Measurements from ENCODE around the gene CCNO. TPM values are rescaled to one million over a fixed set of nuclear protein-coding genes. Genes with fewer than 3 reads are reported as not detected.
A peak's percentile ranks its signal among the peaks of the same experiment; 100 is the strongest.

CCNO gene
- total and polyA plus RNA-seq, 2 of the 8 experiments (the other 6 are each of a cell fraction or from before 2014, with no cell fraction given) = 0.14 to 0.41 TPM

- TF ChIP-seq KDM5A (IDR thresholded peaks at IDR 0.05; ENCODE audit: low read length) = no peak
- no peak for TF ChIP-seq SP1 (IDR thresholded peaks at IDR 0.05; ENCODE audit: low read depth, low read length)
- no peak for TF ChIP-seq ASH2L (IDR thresholded peaks at IDR 0.05; ENCODE audit: low read length)
- TF ChIP-seq BACH1 (IDR thresholded peaks at IDR 0.05; ENCODE audit: low read length) = peak; percentile 70
- peak; percentile 99 for TF ChIP-seq KDM4A (IDR thresholded peaks at IDR 0.05; ENCODE audit: low read depth, low read length, severe bottlenecking)
- TF ChIP-seq RAD21 (IDR thresholded peaks at IDR 0.05 in 1 of 2, conservative IDR thresholded peaks at IDR 0.05 in 1 of 2; ENCODE audit: low read depth in 2 of 2, low read length in 2 of 2) = peak; percentile 75 to 84
- TF ChIP-seq, protein P1, sequence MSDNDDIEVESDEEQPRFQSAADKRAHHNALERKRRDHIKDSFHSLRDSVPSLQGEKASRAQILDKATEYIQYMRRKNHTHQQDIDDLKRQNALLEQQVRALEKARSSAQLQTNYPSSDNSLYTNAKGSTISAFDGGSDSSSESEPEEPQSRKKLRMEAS (IDR thresholded peaks at IDR 0.05) = peak; percentile 84
- TF ChIP-seq TBP (IDR thresholded peaks at IDR 0.05; ENCODE audit: low read depth, low read length) = 0 out of 2 replicates have a peak, but pooled peaks have one; percentile 16
- TF ChIP-seq RNF2 (IDR thresholded peaks at IDR 0.05; ENCODE audit: borderline replicate concordance, low read depth, low read length, missing control alignments, poor library complexity, severe bottlenecking) = no peak
- TF ChIP-seq TCF12 (IDR thresholded peaks at IDR 0.05; ENCODE audit: low read depth, low read length) = no peak
- peak; percentile 51 for TF ChIP-seq EZH2 (IDR thresholded peaks at IDR 0.05; ENCODE audit: low read depth, low read length, severe bottlenecking)
- TF ChIP-seq CREB1 (IDR thresholded peaks at IDR 0.05) = peak; percentile 36; the same call in 1 of the 2 replicates
- TF ChIP-seq CTCF (IDR thresholded peaks at IDR 0.05; ENCODE audit: control extremely low read depth in 1 of 3, insufficient read depth in 1 of 3, low read depth in 1 of 3, low read length in 3 of 3) = peak in 2 of 3 experiments; percentile 75 to 92; a peak in 3 of 4 replicates
These were observed 7.1 kb downstream of the CCNO start (continued) for GRCh38 chr5:55226027-55226933.
